HepG2 (cell line): ENCODE results near the gene ATRAID. TPM values are rescaled to one million over a fixed set of nuclear protein-coding genes. Genes with fewer than 3 reads are reported as not detected.

Experiments used
- MIXL1 ChIP-seq: IDR thresholded peaks from 2 replicates; pipeline ENCODE4 v1.6.1; 2016
- MYC ChIP-seq: sonication (generic); formaldehyde crosslinking; IDR thresholded peaks from 2 replicates; pipeline ENCODE4 v1.9.0; 2021; ENCODE audit warnings: missing genetic modification reagents, borderline replicate concordance
- NAIF1 ChIP-seq: sonication (generic); formaldehyde crosslinking; IDR thresholded peaks from 2 replicates; pipeline ENCODE4 v1.5.0; 2020; ENCODE audit warnings: mild to moderate bottlenecking, missing genetic modification reagents, borderline replicate concordance
- SNAI1 ChIP-seq: sonication (generic); formaldehyde crosslinking; IDR thresholded peaks from 2 replicates; pipeline ENCODE4 v1.5.0; 2020; ENCODE audit warnings: mild to moderate bottlenecking, missing genetic modification reagents, borderline replicate concordance
- STAT5B ChIP-seq: sonication (generic); formaldehyde crosslinking; IDR thresholded peaks from 2 replicates; pipeline ENCODE4 v1.4.0; 2020; ENCODE audit warnings: missing genetic modification reagents
- ZBTB26 ChIP-seq: IDR thresholded peaks from 2 replicates; pipeline ENCODE4 v1.6.1; 2016; ENCODE audit warnings: missing compliant biosample characterization, missing genetic modification reagents, borderline replicate concordance
- ZNF263 ChIP-seq: sonication (generic); formaldehyde crosslinking; IDR thresholded peaks from 2 replicates; pipeline ENCODE4 v1.4.0; 2020; ENCODE audit warnings: missing genetic modification reagents
- ZNF337 ChIP-seq: sonication (generic); formaldehyde crosslinking; IDR thresholded peaks from 2 replicates; pipeline ENCODE4 v1.5.1; 2020; ENCODE audit warnings: missing genetic modification reagents, low read depth, mild to moderate bottlenecking, borderline replicate concordance
- ZNF609 ChIP-seq: sonication (generic); formaldehyde crosslinking; IDR thresholded peaks from 2 replicates; pipeline ENCODE4 v1.4.0; 2020; ENCODE audit warnings: mild to moderate bottlenecking, missing genetic modification reagents, borderline replicate concordance
- ZNF883 ChIP-seq: sonication (generic); formaldehyde crosslinking; IDR thresholded peaks from 2 replicates; pipeline ENCODE4 v1.5.1; 2020; ENCODE audit warnings: mild to moderate bottlenecking, missing genetic modification reagents; ENCODE audit errors: not compliant biosample characterization
- ZSCAN30 ChIP-seq: sonication (generic); formaldehyde crosslinking; IDR thresholded peaks from 2 replicates; pipeline ENCODE4 v1.5.0; 2020; ENCODE audit warnings: mild to moderate bottlenecking, missing genetic modification reagents
- polyA plus RNA-seq, 8 experiments: library from polyadenylated mRNA; depleted of rRNA in 3 of 8; stranded (reverse) in 7 of 8; unstranded in 1 of 8; fragments of >200 nt; fragmentation: Illumina TruSeq in 4 of 8; extraction: Trizol in 4 of 8; gene quantifications; 2 replicates each; pipeline versions ENCODE4 v1.2.1 to v1.2.3, GENCODE V29; 2011 to 2016; ENCODE audit warnings: low read depth in 4 of 8, missing spikeins in 1 of 8, mixed read lengths in 1 of 8; ENCODE audit not compliant: insufficient read depth in 1 of 8
- total RNA-seq, 5 experiments: library from RNA; depleted of rRNA; stranded (reverse); fragments of >200 nt; fragmentation: Illumina TruSeq; extraction: Trizol; gene quantifications; 2 replicates each; pipeline ENCODE4 v1.2.3, GENCODE V29; 2016; ENCODE audit warnings: low read depth in 1 of 5
- TF ChIP-seq, protein P1 (sequence below): sonication (generic); formaldehyde crosslinking; IDR thresholded peaks from 2 replicates; pipeline ENCODE4 v1.4.0; 2020; ENCODE audit warnings: missing genetic modification reagents
- TF ChIP-seq, protein P2 (sequence below): sonication (generic); formaldehyde crosslinking; IDR thresholded peaks from 2 replicates; pipeline ENCODE4 v1.5.1; 2020; ENCODE audit warnings: missing genetic modification reagents, mild to moderate bottlenecking, borderline replicate concordance
- TF ChIP-seq, protein P3 (sequence below): sonication (generic); formaldehyde crosslinking; IDR thresholded peaks from 2 replicates; pipeline ENCODE4 v1.5.0; 2020; ENCODE audit warnings: mild to moderate bottlenecking, missing genetic modification reagents

The ATRAID gene
- total and polyA plus RNA-seq, 2 of the 13 experiments (the other 11 are each of a cell fraction or from before 2014, with no cell fraction given): 207 to 382 TPM

DNA sequence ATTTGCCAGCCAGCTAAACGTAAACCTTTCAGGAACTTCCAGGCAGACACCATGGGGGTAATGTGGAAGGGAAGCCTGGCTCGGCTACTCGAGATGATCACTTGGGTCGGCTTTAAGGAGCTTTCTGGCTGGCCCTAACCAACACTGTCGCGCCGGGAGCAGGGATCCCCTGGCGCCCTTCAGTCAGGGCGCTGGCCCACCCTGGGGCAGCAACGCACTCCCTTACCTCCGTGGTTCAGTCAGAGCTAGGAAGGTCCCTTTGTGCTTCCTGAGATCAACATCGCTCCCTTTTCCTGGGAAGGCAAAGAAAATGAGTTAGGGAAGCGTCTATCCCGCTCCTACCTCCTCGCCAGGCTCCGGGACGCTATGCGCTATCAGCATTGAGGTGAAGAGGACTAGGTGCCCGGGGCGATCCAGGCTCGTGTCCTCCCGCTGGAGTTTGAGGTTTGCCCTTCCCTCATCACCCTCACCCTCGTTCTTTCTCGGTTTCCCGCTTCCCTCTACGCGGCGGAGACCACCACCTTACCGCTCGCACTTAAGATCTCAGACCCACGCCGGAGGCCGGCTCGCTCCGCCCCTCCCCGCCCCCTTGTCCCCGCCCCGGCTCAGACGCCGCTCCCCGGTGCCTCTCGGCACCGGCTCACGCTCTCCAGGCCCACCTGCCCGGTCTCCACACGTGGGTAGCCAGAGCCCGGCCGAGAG, 449 bp upstream of the ATRAID start (continued):
- TF ChIP-seq, protein P1, sequence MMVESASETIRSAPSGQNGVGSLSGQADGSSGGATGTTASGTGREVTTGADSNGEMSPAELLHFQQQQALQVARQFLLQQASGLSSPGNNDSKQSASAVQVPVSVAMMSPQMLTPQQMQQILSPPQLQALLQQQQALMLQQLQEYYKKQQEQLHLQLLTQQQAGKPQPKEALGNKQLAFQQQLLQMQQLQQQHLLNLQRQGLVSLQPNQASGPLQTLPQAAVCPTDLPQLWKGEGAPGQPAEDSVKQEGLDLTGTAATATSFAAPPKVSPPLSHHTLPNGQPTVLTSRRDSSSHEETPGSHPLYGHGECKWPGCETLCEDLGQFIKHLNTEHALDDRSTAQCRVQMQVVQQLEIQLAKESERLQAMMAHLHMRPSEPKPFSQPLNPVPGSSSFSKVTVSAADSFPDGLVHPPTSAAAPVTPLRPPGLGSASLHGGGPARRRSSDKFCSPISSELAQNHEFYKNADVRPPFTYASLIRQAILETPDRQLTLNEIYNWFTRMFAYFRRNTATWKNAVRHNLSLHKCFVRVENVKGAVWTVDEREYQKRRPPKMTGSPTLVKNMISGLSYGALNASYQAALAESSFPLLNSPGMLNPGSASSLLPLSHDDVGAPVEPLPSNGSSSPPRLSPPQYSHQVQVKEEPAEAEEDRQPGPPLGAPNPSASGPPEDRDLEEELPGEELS: no peak
- TF ChIP-seq MYC (CRISPR knock-in tag): no peak
- no peak for TF ChIP-seq STAT5B (CRISPR knock-in tag)
- TF ChIP-seq ZNF609 (CRISPR knock-in tag): peak; percentile 9; the same call in 1 of the 2 replicates
- TF ChIP-seq ZBTB26 (CRISPR knock-in tag): peak; percentile 69; the same call in 1 of the 2 replicates
- TF ChIP-seq MIXL1 (CRISPR knock-in tag): no peak
- peak; percentile 78; the same call in 1 of the 2 replicates for TF ChIP-seq SNAI1 (CRISPR knock-in tag)
- TF ChIP-seq, protein P2, sequence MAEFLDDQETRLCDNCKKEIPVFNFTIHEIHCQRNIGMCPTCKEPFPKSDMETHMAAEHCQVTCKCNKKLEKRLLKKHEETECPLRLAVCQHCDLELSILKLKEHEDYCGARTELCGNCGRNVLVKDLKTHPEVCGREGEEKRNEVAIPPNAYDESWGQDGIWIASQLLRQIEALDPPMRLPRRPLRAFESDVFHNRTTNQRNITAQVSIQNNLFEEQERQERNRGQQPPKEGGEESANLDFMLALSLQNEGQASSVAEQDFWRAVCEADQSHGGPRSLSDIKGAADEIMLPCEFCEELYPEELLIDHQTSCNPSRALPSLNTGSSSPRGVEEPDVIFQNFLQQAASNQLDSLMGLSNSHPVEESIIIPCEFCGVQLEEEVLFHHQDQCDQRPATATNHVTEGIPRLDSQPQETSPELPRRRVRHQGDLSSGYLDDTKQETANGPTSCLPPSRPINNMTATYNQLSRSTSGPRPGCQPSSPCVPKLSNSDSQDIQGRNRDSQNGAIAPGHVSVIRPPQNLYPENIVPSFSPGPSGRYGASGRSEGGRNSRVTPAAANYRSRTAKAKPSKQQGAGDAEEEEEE: 0 out of 2 replicates have a peak, but pooled peaks have one; percentile 29
- no peak for TF ChIP-seq ZNF337
- TF ChIP-seq, protein P3, sequence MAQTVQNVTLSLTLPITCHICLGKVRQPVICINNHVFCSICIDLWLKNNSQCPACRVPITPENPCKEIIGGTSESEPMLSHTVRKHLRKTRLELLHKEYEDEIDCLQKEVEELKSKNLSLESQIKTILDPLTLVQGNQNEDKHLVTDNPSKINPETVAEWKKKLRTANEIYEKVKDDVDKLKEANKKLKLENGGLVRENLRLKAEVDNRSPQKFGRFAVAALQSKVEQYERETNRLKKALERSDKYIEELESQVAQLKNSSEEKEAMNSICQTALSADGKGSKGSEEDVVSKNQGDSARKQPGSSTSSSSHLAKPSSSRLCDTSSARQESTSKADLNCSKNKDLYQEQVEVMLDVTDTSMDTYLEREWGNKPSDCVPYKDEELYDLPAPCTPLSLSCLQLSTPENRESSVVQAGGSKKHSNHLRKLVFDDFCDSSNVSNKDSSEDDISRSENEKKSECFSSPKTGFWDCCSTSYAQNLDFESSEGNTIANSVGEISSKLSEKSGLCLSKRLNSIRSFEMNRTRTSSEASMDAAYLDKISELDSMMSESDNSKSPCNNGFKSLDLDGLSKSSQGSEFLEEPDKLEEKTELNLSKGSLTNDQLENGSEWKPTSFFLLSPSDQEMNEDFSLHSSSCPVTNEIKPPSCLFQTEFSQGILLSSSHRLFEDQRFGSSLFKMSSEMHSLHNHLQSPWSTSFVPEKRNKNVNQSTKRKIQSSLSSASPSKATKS (CRISPR knock-in tag): 0 out of 2 replicates have a peak, but pooled peaks have one; percentile 32
- TF ChIP-seq ZSCAN30 (CRISPR knock-in tag): 0 out of 2 replicates have a peak, but pooled peaks have one; percentile 50
- peak; percentile 92 for TF ChIP-seq NAIF1
- TF ChIP-seq ZNF883 (CRISPR knock-in tag): peak; percentile 39
- 0 out of 2 replicates have a peak, but pooled peaks have one; percentile 30 for TF ChIP-seq ZNF263 (CRISPR knock-in tag)
